HEK293T (cell line): ENCODE measurements around the gene TAS2R38.

Source experiments
- ARNT ChIP-seq: fragments of 450-650 bp; IDR thresholded peaks from 2 replicates; pipeline ENCODE4 v1.6.1; 2017; ENCODE audit warnings: mild to moderate bottlenecking
- BHLHE40 ChIP-seq: fragments of 450-650 bp; IDR thresholded peaks from 2 replicates; pipeline ENCODE4 v1.6.1; 2016; ENCODE audit warnings: mild to moderate bottlenecking, moderate library complexity, borderline replicate concordance
- CTBP1 ChIP-seq: fragments of 450-650 bp; IDR thresholded peaks from 2 replicates; pipeline ENCODE4 v1.6.1; 2016; ENCODE audit warnings: borderline replicate concordance
- FOXA1 ChIP-seq: fragments of 450-650 bp; IDR thresholded peaks from 2 replicates; pipeline ENCODE4 v1.6.1; 2016; ENCODE audit warnings: mild to moderate bottlenecking
- FOXK2 ChIP-seq: fragments of 450-650 bp; IDR thresholded peaks from 2 replicates; pipeline ENCODE4 v1.6.1; 2016; ENCODE audit warnings: mild to moderate bottlenecking
- FOXM1 ChIP-seq: fragments of 450-650 bp; IDR thresholded peaks from 2 replicates; pipeline ENCODE4 v1.6.1; 2017; ENCODE audit warnings: mild to moderate bottlenecking, borderline replicate concordance
- SP1 ChIP-seq: fragments of 450-650 bp; IDR thresholded peaks from 2 replicates; pipeline ENCODE4 v1.6.1; 2017
- SUZ12 ChIP-seq: fragments of 450-650 bp; IDR thresholded peaks from 2 replicates; pipeline ENCODE4 v1.6.1; 2016; ENCODE audit warnings: mild to moderate bottlenecking
- ZNF384 ChIP-seq: fragments of 450-650 bp; IDR thresholded peaks from 2 replicates; pipeline ENCODE4 v1.6.1; 2016

DNA sequence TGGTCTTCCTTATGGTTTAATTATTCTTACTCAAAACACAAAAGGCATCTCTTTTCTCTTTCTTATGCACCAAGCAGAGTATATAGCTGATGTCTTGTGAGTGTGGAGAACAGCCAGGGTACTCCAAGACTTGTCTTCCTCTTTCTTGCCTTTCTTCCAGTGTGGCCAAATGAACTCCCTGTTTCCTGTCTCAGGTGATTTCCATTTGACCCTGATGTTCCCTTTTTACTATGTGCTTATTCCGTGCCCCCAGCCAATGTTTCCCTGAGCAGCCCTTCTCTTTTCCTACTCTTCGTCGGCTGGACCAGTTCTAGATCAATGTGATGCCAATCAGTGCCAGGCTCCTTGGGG lies 44.8 kb downstream of the TAS2R38 start:
- TF ChIP-seq SUZ12 (no peak), FOXK2 (no peak), SP1 (no peak), ZNF384 (no peak), ARNT (no peak), BHLHE40 (no peak), FOXA1 (no peak), FOXM1 (no peak), CTBP1 (no peak)
